K562 (cell line): ENCODE results near the gene GEMIN5. TPM values are rescaled to one million over a fixed set of nuclear protein-coding genes. Genes with fewer than 3 reads are reported as not detected.

Source experiments
- ATAC-seq: fragments of 200-7000 bp; cut with Tn5 transposase; 3 replicates; pipeline ENCODE4 v1.9.1; 2020; ENCODE audit warnings: moderate library complexity
- BruUV-seq: library from RNA; stranded (reverse); fragments of 400-500 nt; replicated peaks from 2 replicates; lab custom pipeline; 2021; lab: Mats Ljungman, UMichigan
- CTCF ChIA-PET: fragments of 300-600 bp; formaldehyde crosslinking; extraction: SDS; loops from one replicate; lab custom pipeline; 2021; ENCODE audit warnings: low intra/inter-chr PET ratio; lab: Yijun Ruan, JAX
- POLR2A ChIA-PET: fragments of 300-600, 350-650 bp; sonication (Branson Sonifier 250); formaldehyde crosslinking; extraction: SDS; loops from one replicate; lab custom pipeline; 2021; ENCODE audit warnings: antibody characterized with exemption, inconsistent platforms; lab: Yijun Ruan, JAX
- DNase-seq, 4 experiments: peaks; one replicate each; pipeline versions ENCODE4 v3.0.0 to v3.0.0-alpha.2; 2011 to 2018; ENCODE audit warnings: low spot score in 3 of 4, mixed read lengths in 3 of 4; ENCODE audit errors: extremely low read depth in 1 of 4
- FAIRE-seq: peaks from 2 replicates; lab custom pipeline; 2011; peaks lifted over from hg19 to GRCh38; lab: Jason Lieb, UNC
- H2AFZ ChIP-seq: 2 replicates; pipeline ENCODE4 v1.6.0; 2011; ENCODE audit warnings: low read depth, low read length, control low read depth, inconsistent platforms
- H3K27ac ChIP-seq: fragments of 200-600 bp; 3 replicates; pipeline ENCODE4 v1.8.0; 2011; ENCODE audit warnings: low read depth, mild to moderate bottlenecking, control low read depth, inconsistent platforms, low read length, moderate library complexity, mixed read lengths; ENCODE audit errors: extremely low read depth
- H3K27me3 ChIP-seq, 2 experiments: fragments of 300-600 bp in 1 of 2; 2 replicates in 1 of 2; 3 replicates in 1 of 2; pipeline versions ENCODE4 v1.6.0 to v1.8.0; 2011; ENCODE audit warnings: inconsistent platforms in 2 of 2, low read length in 2 of 2, mild to moderate bottlenecking in 1 of 2, mixed read lengths in 1 of 2, moderate library complexity in 1 of 2; ENCODE audit not compliant: control insufficient read depth in 2 of 2, insufficient read depth in 2 of 2
- H3K36me3 ChIP-seq: fragments of 300-600 bp; 3 replicates; pipeline ENCODE4 v1.8.0; 2011; ENCODE audit warnings: mild to moderate bottlenecking, low read length, inconsistent platforms; ENCODE audit not compliant: control insufficient read depth, insufficient read depth
- H3K4me1 ChIP-seq, 2 experiments: fragments of 200-600 bp in 1 of 2; replicated peaks in 1 of 2; 2 replicates in 1 of 2; 3 replicates in 1 of 2; pipeline versions ENCODE4 v1.5.1 to v1.8.0; 2011; ENCODE audit warnings: inconsistent platforms in 2 of 2, low read length in 2 of 2, mild to moderate bottlenecking in 1 of 2, mixed read lengths in 1 of 2, moderate library complexity in 1 of 2; ENCODE audit not compliant: control insufficient read depth in 2 of 2, insufficient read depth in 2 of 2
- H3K4me2 ChIP-seq: 2 replicates; pipeline ENCODE4 v1.6.1; 2011; ENCODE audit warnings: low read length, control low read depth, inconsistent platforms, mixed read lengths; ENCODE audit not compliant: insufficient read depth
- H3K4me3 ChIP-seq: fragments of 200-600 bp; sonication (generic), shearing (Covaris generic); 2 replicates; pipeline ENCODE4 v1.5.1; 2016; ENCODE audit warnings: control low read depth, inconsistent platforms
- H3K79me2 ChIP-seq: fragments of 200-600 bp; 3 replicates; pipeline ENCODE4 v1.8.0; 2011; ENCODE audit warnings: low read length, inconsistent platforms; ENCODE audit not compliant: control insufficient read depth, insufficient read depth
- H3K9ac ChIP-seq, 2 experiments: 2 replicates each; pipeline versions ENCODE4 v1.6.0 to v1.6.1; 2011; ENCODE audit warnings: low read depth in 2 of 2, low read length in 2 of 2, control low read depth in 1 of 2, inconsistent platforms in 1 of 2, mild to moderate bottlenecking in 1 of 2, mixed read lengths in 1 of 2; ENCODE audit not compliant: insufficient read depth in 1 of 2
- H3K9me1 ChIP-seq: one replicate; pipeline ENCODE4 v1.6.0; 2011; ENCODE audit warnings: inconsistent platforms, mild to moderate bottlenecking, low read length, moderate library complexity; ENCODE audit not compliant: control insufficient read depth, insufficient read depth
- H3K9me3 ChIP-seq: replicated peaks from 2 replicates; pipeline ENCODE4 v1.5.1; 2011; ENCODE audit warnings: low read depth, low read length, inconsistent platforms; ENCODE audit not compliant: control insufficient read depth, insufficient read depth
- H4K20me1 ChIP-seq: replicated peaks from 2 replicates; pipeline ENCODE4 v1.6.1; 2011; ENCODE audit warnings: low read length, inconsistent platforms, mixed read lengths; ENCODE audit not compliant: control insufficient read depth, insufficient read depth
- BMI1 ChIP-seq: fragments of 150-350 bp; IDR thresholded peaks from 2 replicates; pipeline ENCODE4 v1.6.1; 2014; ENCODE audit warnings: low read length
- BRCA1 ChIP-seq, 2 experiments: fragments of 450-650 bp in 1 of 2; sonication (generic) in 1 of 2; formaldehyde crosslinking in 1 of 2; IDR thresholded peaks; 2 replicates each; pipeline versions ENCODE4 v1.5.0 to v1.6.1; 2017 to 2020; ENCODE audit warnings: mild to moderate bottlenecking in 1 of 2, missing genetic modification reagents in 1 of 2
- CHCHD3 ChIP-seq: fragments of 250-450 bp; sonication (Bioruptor Pico); IDR thresholded peaks from 2 replicates; pipeline ENCODE4 v2.1.2; 2022; ENCODE audit warnings: mild to moderate bottlenecking
- HMBOX1 ChIP-seq: sonication (generic); IDR thresholded peaks from 2 replicates; pipeline ENCODE4 v1.6.1; 2016
- ILF3 ChIP-seq: fragments of 450-650 bp; IDR thresholded peaks from 2 replicates; pipeline ENCODE4 v1.6.1; 2018; ENCODE audit warnings: antibody characterized with exemption, mild to moderate bottlenecking, moderate library complexity, borderline replicate concordance
- MAFK ChIP-seq: IDR thresholded peaks from 2 replicates; pipeline ENCODE4 v1.6.1; 2011; ENCODE audit warnings: low read length, improper control_type of control experiment
- PHF20 ChIP-seq: fragments of 450-650 bp; IDR thresholded peaks from 2 replicates; pipeline ENCODE4 v1.6.1; 2018; ENCODE audit not compliant: partially characterized antibody
- POLR3G ChIP-seq: IDR thresholded peaks from 2 replicates; pipeline ENCODE4 v1.6.1; 2011; ENCODE audit not compliant: insufficient read length, insufficient replicate concordance; ENCODE audit errors: extremely low read depth
- REST ChIP-seq, 2 experiments: fragments of 450-650 bp; formaldehyde crosslinking in 1 of 2; IDR thresholded peaks; 2 replicates each; pipeline versions ENCODE4 v1.4.0 to v1.6.1; 2014 to 2020; ENCODE audit warnings: mild to moderate bottlenecking in 2 of 2, borderline replicate concordance in 1 of 2, low read depth in 1 of 2
- SIX5 ChIP-seq, 2 experiments: IDR thresholded peaks; 2 replicates each; pipeline ENCODE4 v1.6.1; 2011; ENCODE audit warnings: low read length in 2 of 2, borderline replicate concordance in 1 of 2, low read depth in 1 of 2, mild to moderate bottlenecking in 1 of 2, moderate library complexity in 1 of 2; ENCODE audit not compliant: insufficient read depth in 1 of 2
- STAG1 ChIP-seq: sonication (generic); formaldehyde crosslinking; IDR thresholded peaks from 2 replicates; pipeline ENCODE4 v1.5.0; 2020; ENCODE audit warnings: missing genetic modification reagents, borderline replicate concordance
- ZNF316 ChIP-seq: fragments of 450-650 bp; IDR thresholded peaks from 2 replicates; pipeline ENCODE4 v1.6.1; 2016
- ZNF780A ChIP-seq: fragments of 250-450 bp; sonication (Bioruptor Pico); IDR thresholded peaks from 2 replicates; pipeline ENCODE4 v1.5.0; 2021; ENCODE audit warnings: mild to moderate bottlenecking
- WGBS: fragments of 100-300 bp; shearing (Covaris generic); methylation state at CpG from one replicate; pipeline ENCODE4 v1.1.6; 2016; ENCODE audit warnings: low coverage, mixed read lengths; ENCODE audit not compliant: insufficient coverage; ENCODE audit errors: missing lambda C conversion rate; 5-methylcytosine and 5-hydroxymethylcytosine counted together
- in situ Hi-C: fragments of 300-500 bp; cut with MboI; formaldehyde crosslinking; loops from 4 replicates; pipeline ENCODE4 v1.15.0; 2018; ENCODE audit warnings: inconsistent platforms, mixed read lengths
- intact Hi-C: fragments of 100-400 bp; cut with micrococcal nuclease; formaldehyde crosslinking; loops from 2 replicates; pipeline ENCODE4 v1.14.2; 2022
- polyA plus RNA-seq, 8 experiments: library from polyadenylated mRNA; depleted of rRNA in 4 of 8; stranded (reverse) in 5 of 8; unstranded in 3 of 8; fragments of >200 nt; fragmentation: Nextera tagmentation in 2 of 8; fragmentation: Illumina TruSeq in 1 of 8; extraction: Ambion mirVana in 2 of 8; extraction: Trizol in 1 of 8; gene quantifications; 2 replicates each; pipeline versions ENCODE4 v1.2.1 to v1.2.3, GENCODE V29; 2011 to 2014; ENCODE audit warnings: inconsistent platforms in 1 of 8, missing spikeins in 1 of 8
- total RNA-seq, 7 experiments: library from RNA; depleted of rRNA in 6 of 7; stranded (reverse); fragments of >200 nt in 6 of 7; fragmentation: Illumina TruSeq in 2 of 7; extraction: Trizol in 2 of 7; gene quantifications; 2 replicates each; pipeline versions ENCODE4 v1.2.1 to v1.2.3, GENCODE V29; 2011 to 2021; ENCODE audit warnings: low replicate concordance in 1 of 7

Gene GEMIN5
- total and polyA plus RNA-seq, 9 of the 15 experiments (the other 6 are each of a cell fraction or from before 2014, with no cell fraction given): 10.3 to 48.2 (median 34.7) TPM

- no peak for TF ChIP-seq ILF3
- TF ChIP-seq CHCHD3 (CRISPR knock-in tag): no peak
- TF ChIP-seq PHF20: no peak
- no peak for TF ChIP-seq ZNF780A (CRISPR knock-in tag)
- TF ChIP-seq BMI1: no peak
- no peak for TF ChIP-seq SIX5 (IDR thresholded peaks at IDR 0.05; ENCODE audit: borderline replicate concordance in 1 of 2, insufficient read depth in 1 of 2, low read depth in 1 of 2, low read length in 2 of 2)
- peak; percentile 91 for TF ChIP-seq ZNF316
- TF ChIP-seq POLR3G: no peak
- no peak for TF ChIP-seq BRCA1 (IDR thresholded peaks at IDR 0.05)
- TF ChIP-seq BRCA1 (CRISPR knock-in tag; IDR thresholded peaks at IDR 0.05): no peak
- TF ChIP-seq HMBOX1: no peak
- peak; percentile 88 for TF ChIP-seq MAFK
These were observed 66.3 kb downstream of the GEMIN5 start (continued) for GRCh38 chr5:154871734-154872133.

- Histone ChIP-seq H2AFZ (no peak overlapping the region), H3K79me2 (peaks cover 20% of the 10 kb centered on the region; the same call in 2 of the 3 replicates), H3K4me2 (no peak overlapping the region), H3K27me3 (no peaks in the 10 kb centered on the region), H3K27ac (no peak overlapping the region), H3K4me3 (no peak overlapping the region), H4K20me1 (no peaks in the 10 kb centered on the region; the same call in 1 of the 2 replicates), H3K36me3 (peaks cover 76% of the 10 kb centered on the region), H3K9me1 (no peaks in the 10 kb centered on the region), H3K9me3 (no peaks in the 10 kb centered on the region), H3K9ac (no peak overlapping the region), H3K4me1 (no peaks in the 10 kb centered on the region)
- CTCF ChIA-PET: interaction anchor here (0.8 to 1.3 kb wide), 2 partner anchors 56 to 219 kb away, joined by 3 to 11 read pairs; no protein-coding TSS in a partner anchor
- POLR2A ChIA-PET: interaction anchor here (0.8 to 2.6 kb wide), 7 partner anchors 9 to 219 kb away, joined by 3 to 11 read pairs (median 4); no protein-coding TSS in a partner anchor
- in situ Hi-C loops (no loop called here), intact Hi-C loops (loop anchor here (1.0 to 2.0 kb wide), 2 partner anchors 50 to 218 kb away; no protein-coding TSS in a partner anchor)
- DNase-seq (peak in 3 of 4 experiments; percentile 22 to 55 (median 49)), ATAC-seq (peak; percentile 89), FAIRE-seq (peak; percentile 52)
- WGBS: 93% methylated on average over 4 of the region's 5 CpGs
- BruUV-seq: no TSS peak
- TF ChIP-seq REST (IDR thresholded peaks at IDR 0.05; ENCODE audit: borderline replicate concordance): peak; percentile 47; the same call in 1 of the 2 replicates
- no peak for TF ChIP-seq REST (CRISPR knock-in tag; IDR thresholded peaks at IDR 0.05; ENCODE audit: low read depth)
- peak; percentile 13; the same call in 1 of the 2 replicates for TF ChIP-seq STAG1 (CRISPR knock-in tag)
These were observed 69.3 kb downstream of the GEMIN5 start for GRCh38 chr5:154868702-154869101.
